ENCODE data around the gene LUC7L3.

- TF ChIP-seq CTCF (IDR thresholded peaks at IDR 0.05) (no peak), POLR2A (IDR thresholded peaks at IDR 0.05) (no peak)
Observed at GRCh38 chr17:50778988-50779387, 59.6 kb downstream of the LUC7L3 start.

Data from thyroid gland (tissue), 4 donors.